Keratinocyte (primary cell): ENCODE results near the gene MRPL45. TPM values are rescaled to one million over a fixed set of nuclear protein-coding genes. Genes with fewer than 3 reads are reported as not detected.
"Not testable (repeated sequence)": the region's sequence is repeated elsewhere in the genome, so short reads cannot be mapped to it uniquely, and the experiment has no call there.

Experiments
- DNase-seq: peaks from one replicate; pipeline ENCODE4 v3.0.0-alpha.2; 2011; ENCODE audit warnings: low read depth, missing footprints, low spot score
- FAIRE-seq: peaks from 2 replicates; lab custom pipeline; 2011; peaks lifted over from hg19 to GRCh38; lab: Jason Lieb, UNC
- H2AFZ ChIP-seq: 2 replicates; pipeline ENCODE4 v1.6.0; 2012; ENCODE audit warnings: low read length, control low read depth, inconsistent platforms; ENCODE audit not compliant: control insufficient read depth
- H3K27ac ChIP-seq: 2 replicates; pipeline ENCODE4 v1.5.1; 2011; ENCODE audit warnings: low read length; ENCODE audit not compliant: control insufficient read depth, insufficient read depth
- H3K27me3 ChIP-seq: 3 replicates; pipeline ENCODE4 v1.6.0; 2011; ENCODE audit warnings: low read length; ENCODE audit not compliant: control insufficient read depth, insufficient read depth; ENCODE audit errors: extremely low read depth
- H3K36me3 ChIP-seq, 2 experiments: 2 replicates in 1 of 2; 3 replicates in 1 of 2; pipeline ENCODE4 v1.5.1; 2011; ENCODE audit warnings: low read length in 2 of 2, mild to moderate bottlenecking in 1 of 2; ENCODE audit not compliant: control insufficient read depth in 2 of 2, insufficient read depth in 2 of 2; ENCODE audit errors: extremely low read depth in 1 of 2
- H3K4me1 ChIP-seq: 3 replicates; pipeline ENCODE4 v1.5.1; 2011; ENCODE audit warnings: low read length; ENCODE audit not compliant: control insufficient read depth, insufficient read depth; ENCODE audit errors: extremely low read depth
- H3K4me2 ChIP-seq: 3 replicates; pipeline ENCODE4 v1.6.0; 2011; ENCODE audit warnings: low read depth, low read length; ENCODE audit not compliant: control insufficient read depth, insufficient read depth; ENCODE audit errors: extremely low read depth
- H3K4me3 ChIP-seq, 3 experiments: fragments of 200-600 bp in 1 of 3; sonication (generic) in 1 of 3; 2 replicates in 2 of 3; 3 replicates in 1 of 3; pipeline ENCODE4 v1.5.1; 2011 to 2016; ENCODE audit warnings: low read length in 3 of 3, mild to moderate bottlenecking in 3 of 3, control low read depth in 2 of 3, inconsistent platforms in 1 of 3, low read depth in 1 of 3, mixed read lengths in 1 of 3, mixed run types in 1 of 3, moderate library complexity in 1 of 3; ENCODE audit not compliant: control insufficient read depth in 2 of 3, insufficient read depth in 2 of 3; ENCODE audit errors: extremely low read depth in 1 of 3
- H3K79me2 ChIP-seq: 2 replicates; pipeline ENCODE4 v1.6.0; 2012; ENCODE audit warnings: low read length; ENCODE audit not compliant: control insufficient read depth, insufficient read depth
- H3K9ac ChIP-seq: 3 replicates; pipeline ENCODE4 v1.6.0; 2011; ENCODE audit warnings: low read length; ENCODE audit not compliant: control insufficient read depth, insufficient read depth; ENCODE audit errors: extremely low read depth
- H3K9me1 ChIP-seq: 3 replicates; pipeline ENCODE4 v1.6.0; 2011; ENCODE audit warnings: low read length; ENCODE audit not compliant: control insufficient read depth, insufficient read depth; ENCODE audit errors: extremely low read depth
- H3K9me3 ChIP-seq: 2 replicates; pipeline ENCODE4 v1.5.1; 2012; ENCODE audit warnings: low read depth, low read length; ENCODE audit not compliant: control insufficient read depth
- H4K20me1 ChIP-seq: 3 replicates; pipeline ENCODE4 v1.6.0; 2011; ENCODE audit warnings: low read length; ENCODE audit not compliant: control insufficient read depth, insufficient read depth; ENCODE audit errors: extremely low read depth
- EZH2 ChIP-seq: IDR thresholded peaks from one replicate; pipeline ENCODE4 v1.6.1; 2012; ENCODE audit warnings: inconsistent platforms, mild to moderate bottlenecking, low read length, moderate library complexity
- dilution Hi-C: fragments of 300-500 bp; cut with MboI; formaldehyde crosslinking; loops from one replicate; pipeline ENCODE4 v1.7.0; 2020; ENCODE audit warnings: low sequenced_read_pairs; ENCODE audit not compliant: extremely low pct_ligation_motif_present
- polyA plus RNA-seq, 5 experiments: library from polyadenylated mRNA; depleted of rRNA in 3 of 5; stranded (reverse) in 3 of 5; stranded (forward) in 1 of 5; unstranded in 1 of 5; fragments of >200 nt; gene quantifications; 1 replicate in 1 of 5; 2 replicates in 3 of 5; 3 replicates in 1 of 5; pipeline versions ENCODE4 v1.2.1 to v1.2.3, GENCODE V29; 2011 to 2012; ENCODE audit warnings: missing spikeins in 2 of 5, low read depth in 1 of 5, low replicate concordance in 1 of 5
- TF ChIP-seq, protein P1 (sequence below), 3 experiments: IDR thresholded peaks in 1 of 3; conservative IDR thresholded peaks in 1 of 3; optimal IDR thresholded peaks in 1 of 3; 2 replicates in 2 of 3; 3 replicates in 1 of 3; pipeline versions ENCODE3 to v1.5.1; 2011; ENCODE audit warnings: low read length in 3 of 3, mild to moderate bottlenecking in 3 of 3, moderate library complexity in 2 of 3, control low read depth in 1 of 3, inconsistent platforms in 1 of 3; ENCODE audit not compliant: insufficient read depth in 2 of 3; ENCODE audit errors: extremely low read depth in 1 of 3

MRPL45 gene
- polyA plus RNA-seq, 1 donor (not counting 4 experiments of a cell fraction or from before 2014, with no cell fraction given), result 64.9 TPM

DNA sequence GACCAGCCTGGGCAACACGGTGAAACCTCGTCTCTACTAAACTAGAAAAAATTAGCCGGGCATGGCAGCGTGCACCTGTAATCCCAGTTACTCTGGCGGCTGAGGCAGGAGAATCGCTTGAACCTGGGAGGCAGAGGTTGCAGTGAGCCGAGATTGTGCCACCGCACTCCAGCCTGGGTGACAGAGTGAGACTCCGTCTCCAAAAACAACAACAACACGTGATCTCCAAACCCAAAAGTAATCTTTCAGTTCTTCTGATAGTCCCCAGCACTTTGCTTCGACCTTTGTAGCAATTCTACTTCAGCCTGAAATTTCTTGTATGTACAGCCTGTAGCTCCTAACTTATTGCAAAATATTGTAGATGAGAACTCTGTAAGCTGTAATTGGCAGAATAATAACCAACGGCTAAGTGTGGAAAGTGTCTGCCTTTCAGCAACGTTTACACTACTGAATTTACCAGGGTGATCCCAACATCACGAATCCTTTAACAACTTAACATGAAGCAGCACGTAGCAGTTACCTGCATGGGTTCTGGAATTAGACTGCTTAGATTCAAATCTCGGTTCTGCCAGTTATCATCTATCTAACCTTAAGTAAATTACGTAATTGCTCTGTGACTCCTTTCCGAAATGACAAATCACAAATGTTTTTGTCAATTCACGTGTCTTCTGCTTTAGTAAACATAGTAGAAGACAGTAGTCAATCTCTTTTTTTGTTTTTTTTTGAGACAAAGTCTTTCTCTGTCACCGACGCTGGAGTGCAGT is 1.2 kb upstream of the MRPL45 start:
- DNase-seq, H3K4me1 ChIP-seq, FAIRE-seq, H3K9ac ChIP-seq, H3K36me3 ChIP-seq, H3K9me3 ChIP-seq, H3K27me3 ChIP-seq, H4K20me1 ChIP-seq, H3K79me2 ChIP-seq, H3K9me1 ChIP-seq, dilution Hi-C loops, H3K27ac ChIP-seq: not testable (repeated sequence)
- peak overlapping the region; percentile 22 for H2AFZ ChIP-seq
- peak overlapping the region; percentile 49 for H3K4me2 ChIP-seq
- peak overlapping the region in 1 of 3 experiments; percentile 10 for H3K4me3 ChIP-seq

DNA sequence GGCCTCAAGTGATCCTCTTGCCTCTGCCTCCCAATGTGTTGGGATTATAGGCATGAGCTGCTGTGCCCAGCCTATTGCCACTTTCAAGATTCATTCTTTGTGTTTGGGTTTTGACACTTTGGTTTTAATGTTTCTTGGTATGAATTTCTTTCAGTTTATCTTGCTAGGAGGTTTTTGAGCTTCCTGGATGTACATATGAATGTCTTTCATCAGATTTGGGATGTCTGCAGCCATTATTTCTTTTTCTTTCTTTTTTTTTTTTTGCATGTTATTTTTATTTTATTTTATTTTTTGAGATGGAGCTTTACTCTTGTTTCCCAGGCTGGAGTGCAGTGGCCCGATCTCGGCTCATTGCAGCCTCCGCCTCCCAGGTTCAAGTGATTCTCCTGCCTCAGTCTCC is 18.5 kb downstream of the MRPL45 start:
- Histone ChIP-seq H3K36me3 (peaks cover 0 to 3% of the 10 kb centered on the region in 2 experiments), H3K4me2 (no peak overlapping the region), H3K27ac (no peak overlapping the region), H3K79me2 (no peaks in the 10 kb centered on the region), H3K9me3 (no peaks in the 10 kb centered on the region), H3K9ac (no peak overlapping the region), H2AFZ (no peak overlapping the region), H3K4me3 (no peak overlapping the region), H3K4me1 (peaks cover 15% of the 10 kb centered on the region), H3K27me3 (no peaks in the 10 kb centered on the region), H4K20me1 (no peaks in the 10 kb centered on the region), H3K9me1 (no peaks in the 10 kb centered on the region)
- TF ChIP-seq, protein P1, sequence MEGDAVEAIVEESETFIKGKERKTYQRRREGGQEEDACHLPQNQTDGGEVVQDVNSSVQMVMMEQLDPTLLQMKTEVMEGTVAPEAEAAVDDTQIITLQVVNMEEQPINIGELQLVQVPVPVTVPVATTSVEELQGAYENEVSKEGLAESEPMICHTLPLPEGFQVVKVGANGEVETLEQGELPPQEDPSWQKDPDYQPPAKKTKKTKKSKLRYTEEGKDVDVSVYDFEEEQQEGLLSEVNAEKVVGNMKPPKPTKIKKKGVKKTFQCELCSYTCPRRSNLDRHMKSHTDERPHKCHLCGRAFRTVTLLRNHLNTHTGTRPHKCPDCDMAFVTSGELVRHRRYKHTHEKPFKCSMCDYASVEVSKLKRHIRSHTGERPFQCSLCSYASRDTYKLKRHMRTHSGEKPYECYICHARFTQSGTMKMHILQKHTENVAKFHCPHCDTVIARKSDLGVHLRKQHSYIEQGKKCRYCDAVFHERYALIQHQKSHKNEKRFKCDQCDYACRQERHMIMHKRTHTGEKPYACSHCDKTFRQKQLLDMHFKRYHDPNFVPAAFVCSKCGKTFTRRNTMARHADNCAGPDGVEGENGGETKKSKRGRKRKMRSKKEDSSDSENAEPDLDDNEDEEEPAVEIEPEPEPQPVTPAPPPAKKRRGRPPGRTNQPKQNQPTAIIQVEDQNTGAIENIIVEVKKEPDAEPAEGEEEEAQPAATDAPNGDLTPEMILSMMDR (optimal IDR thresholded peaks at IDR 0.05 in 1 of 3, IDR thresholded peaks at IDR 0.05 in 1 of 3, conservative IDR thresholded peaks at IDR 0.05 in 1 of 3; ENCODE audit: extremely low read depth in 1 of 3, insufficient read depth in 2 of 3, low read length in 3 of 3), result no peak
- no peak for TF ChIP-seq EZH2
- DNase-seq (no peak), FAIRE-seq (no peak)
- dilution Hi-C loops, result no loop called here
